ELF-1 (cell line): ENCODE measurements around the gene CFAP99.

Source experiments
- DNase-seq: peaks from one replicate; pipeline ENCODE4 v3.0.0-alpha.2; 2016; ENCODE audit warnings: low read depth, low spot score

The CFAP99 gene

GRCh38 chr4:2501034-2501594 lies 82.4 kb downstream of the CFAP99 start:
- DNase-seq, result no peak

GRCh38 chr4:2503809-2504208 lies 85.1 kb downstream of the CFAP99 start:
- DNase-seq, result no peak

- DNase-seq, result no peak
Observed at GRCh38 chr4:2507259-2507658, 88.5 kb downstream of the CFAP99 start.

- no peak for DNase-seq
Observed at GRCh38 chr4:2507855-2508254, 89.1 kb downstream of the CFAP99 start.

GRCh38 chr4:2510351-2511259 lies 91.8 kb downstream of the CFAP99 start:
- DNase-seq, result no peak

GRCh38 chr4:2511645-2512131 lies 92.9 kb downstream of the CFAP99 start:
- no peak for DNase-seq
